Measurements from ENCODE around the gene PCDHB6.
"Not testable (repeated sequence)": the region's sequence is repeated elsewhere in the genome, so short reads cannot be mapped to it uniquely, and the experiment has no call there.

Gene PCDHB6

DNA sequence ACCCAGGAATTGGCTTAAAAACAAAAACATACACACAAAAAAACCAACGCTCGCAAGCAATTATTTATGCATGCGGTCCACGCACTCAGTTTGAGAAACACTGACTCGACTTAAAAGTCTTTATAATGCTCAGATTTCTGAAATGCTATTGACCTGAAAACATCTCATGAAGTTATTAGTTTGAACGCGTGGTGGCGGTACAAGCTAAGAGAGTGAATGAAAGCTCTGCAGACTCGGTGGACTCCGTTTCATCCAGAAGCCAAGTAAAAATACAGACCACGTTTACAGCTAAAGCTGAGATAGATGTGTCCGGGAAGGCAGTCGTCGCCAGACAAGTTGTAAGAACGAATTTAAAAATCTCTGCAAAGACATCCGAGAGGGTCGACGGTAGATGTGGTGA, at the start of gene PCDHB6:
Gene PCDHB6, plus strand, starts transcription at position 246 of the 400 bp plus-strand sequence. CDS start 201 bp downstream, outside the sequence.
- peak; percentile 54 for DNase-seq (ENCODE audit: low spot score)

DNA sequence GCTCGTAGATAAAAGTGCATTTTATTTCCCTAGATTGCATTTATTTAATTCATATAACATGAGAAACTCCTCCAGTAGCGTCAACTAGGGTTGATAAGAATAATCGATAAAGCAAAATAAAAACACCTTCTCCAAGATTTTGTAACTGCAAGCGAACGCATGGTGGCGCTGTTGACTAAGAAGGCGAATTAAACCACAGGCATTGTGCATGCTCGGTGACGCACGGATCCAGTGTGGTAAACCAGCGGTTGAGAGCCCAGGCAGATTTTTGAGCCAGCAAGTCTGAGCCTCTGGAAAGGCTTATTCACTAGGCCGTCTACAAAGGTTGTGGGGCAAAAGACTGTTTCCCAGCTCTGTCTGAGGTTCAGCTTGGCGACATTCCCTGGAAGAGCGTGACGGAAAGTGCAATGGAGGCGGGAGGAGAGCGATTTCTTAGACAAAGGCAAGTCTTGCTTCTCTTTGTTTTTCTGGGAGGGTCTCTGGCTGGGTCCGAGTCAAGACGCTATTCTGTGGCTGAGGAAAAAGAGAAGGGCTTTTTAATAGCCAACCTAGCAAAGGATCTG, 49.5 kb upstream of the PCDHB6 start, which contains the start of gene PCDHB3:
Gene PCDHB3, plus strand, starts transcription at position 231 of the 563 bp plus-strand sequence. Its CDS starts 177 bp downstream, at position 408.
- DNase-seq (ENCODE audit: low spot score): peak; percentile 77

DNA sequence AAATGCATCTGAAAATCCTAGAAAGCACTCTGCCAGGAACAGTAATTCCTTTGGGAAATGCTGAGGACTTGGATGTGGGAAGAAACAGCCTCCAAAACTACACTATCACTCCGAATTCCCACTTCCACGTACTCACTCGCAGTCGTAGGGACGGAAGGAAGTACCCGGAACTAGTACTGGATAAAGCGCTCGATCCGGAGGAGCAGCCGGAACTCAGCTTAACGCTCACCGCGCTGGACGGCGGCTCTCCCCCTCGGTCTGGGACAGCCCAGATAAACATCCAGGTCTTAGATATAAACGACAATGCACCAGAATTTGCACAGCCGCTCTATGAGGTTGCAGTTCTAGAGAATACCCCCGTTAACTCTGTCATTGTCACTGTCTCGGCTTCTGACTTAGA, 48.8 kb upstream of the PCDHB6 start:
- DNase-seq (ENCODE audit: low spot score): no peak

DNA sequence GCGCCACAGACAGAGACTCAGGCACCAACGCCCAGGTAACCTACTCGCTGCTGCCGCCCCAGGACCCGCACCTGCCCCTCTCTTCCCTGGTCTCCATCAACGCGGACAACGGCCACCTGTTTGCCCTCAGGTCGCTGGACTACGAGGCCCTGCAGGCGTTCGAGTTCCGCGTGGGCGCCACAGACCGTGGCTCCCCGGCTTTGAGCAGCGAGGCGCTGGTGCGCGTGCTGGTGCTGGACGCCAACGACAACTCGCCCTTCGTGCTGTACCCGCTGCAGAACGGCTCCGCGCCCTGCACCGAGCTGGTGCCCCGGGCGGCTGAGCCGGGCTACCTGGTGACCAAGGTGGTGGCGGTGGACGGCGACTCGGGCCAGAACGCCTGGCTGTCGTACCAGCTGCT, 47.8 kb upstream of the PCDHB6 start:
- DNase-seq (ENCODE audit: low spot score): not testable (repeated sequence)

DNA sequence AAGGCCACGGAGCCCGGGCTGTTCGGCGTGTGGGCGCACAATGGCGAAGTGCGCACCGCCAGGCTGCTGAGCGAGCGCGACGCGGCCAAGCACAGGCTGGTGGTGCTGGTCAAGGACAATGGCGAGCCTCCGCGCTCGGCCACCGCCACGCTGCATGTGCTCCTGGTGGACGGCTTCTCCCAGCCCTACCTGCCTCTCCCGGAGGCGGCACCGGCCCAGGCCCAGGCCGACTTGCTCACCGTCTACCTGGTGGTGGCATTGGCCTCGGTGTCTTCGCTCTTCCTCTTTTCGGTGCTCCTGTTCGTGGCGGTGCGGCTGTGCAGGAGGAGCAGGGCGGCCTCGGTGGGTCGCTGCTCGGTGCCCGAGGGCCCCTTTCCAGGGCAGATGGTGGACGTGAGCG, 47.4 kb upstream of the PCDHB6 start:
- DNase-seq (ENCODE audit: low spot score): not testable (repeated sequence)

DNA sequence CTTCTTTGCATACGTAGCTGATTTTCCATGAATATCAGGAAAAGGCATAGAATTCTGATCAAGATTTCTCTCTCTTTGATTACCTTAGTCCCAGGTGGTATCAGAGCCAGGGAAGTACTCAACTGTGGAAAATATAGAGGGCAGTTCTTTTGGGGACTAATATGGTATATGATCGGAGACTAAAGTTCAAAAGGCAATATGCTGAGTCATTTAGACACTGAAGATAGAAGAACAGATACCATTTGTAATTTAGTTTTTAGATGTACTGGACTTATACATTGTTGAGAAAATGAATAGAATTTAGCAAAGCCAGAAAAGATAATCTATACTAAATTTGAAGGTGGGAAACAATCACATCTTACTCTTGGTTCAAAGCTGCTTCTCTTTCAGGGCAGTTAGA, 44.5 kb upstream of the PCDHB6 start:
- DNase-seq (ENCODE audit: low spot score): no peak

DNA sequence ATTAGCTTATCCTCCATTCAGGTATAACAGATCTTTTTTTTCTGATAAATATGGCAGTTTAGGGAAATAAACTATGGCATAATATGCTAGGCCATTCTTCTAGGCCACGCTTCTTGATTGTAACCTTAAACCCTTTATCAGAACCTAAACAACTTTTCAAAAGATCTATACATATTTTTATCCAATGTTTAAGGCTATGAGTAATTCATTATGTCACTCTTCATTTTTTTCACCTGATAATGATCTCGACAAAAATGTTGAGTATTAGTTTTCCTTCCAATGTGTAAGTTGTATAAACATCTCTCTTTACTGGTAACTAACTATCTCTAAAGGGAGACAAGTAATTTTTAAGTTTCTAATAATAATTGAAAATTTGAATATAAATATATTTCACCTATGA, 30.6 kb upstream of the PCDHB6 start:
- DNase-seq (ENCODE audit: low spot score): no peak

DNA sequence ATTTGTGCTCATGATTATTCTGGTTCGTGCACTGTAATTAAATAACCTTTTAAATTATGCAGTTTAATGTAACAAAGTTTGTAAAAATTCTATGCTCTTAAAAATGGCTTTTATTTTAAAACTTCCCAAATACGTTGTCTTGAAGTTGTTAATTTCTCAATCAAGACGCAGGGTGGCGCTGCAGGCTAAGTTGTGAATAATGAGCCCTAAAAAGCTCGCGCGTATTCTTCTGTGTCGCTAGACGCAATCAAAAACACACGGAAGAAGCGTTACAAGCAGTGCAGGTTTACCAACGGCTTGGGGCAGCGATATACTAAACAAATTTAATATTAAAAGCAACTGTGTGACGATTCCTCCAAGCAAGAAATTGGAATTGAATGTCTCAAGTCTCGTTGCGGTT, 28.3 kb upstream of the PCDHB6 start, which contains the start of gene PCDHB4:
Gene PCDHB4, plus strand, starts transcription at position 256 of the 400 bp plus-strand sequence. CDS start 181 bp downstream, outside the sequence.
- no peak for DNase-seq (ENCODE audit: low spot score)

DNA sequence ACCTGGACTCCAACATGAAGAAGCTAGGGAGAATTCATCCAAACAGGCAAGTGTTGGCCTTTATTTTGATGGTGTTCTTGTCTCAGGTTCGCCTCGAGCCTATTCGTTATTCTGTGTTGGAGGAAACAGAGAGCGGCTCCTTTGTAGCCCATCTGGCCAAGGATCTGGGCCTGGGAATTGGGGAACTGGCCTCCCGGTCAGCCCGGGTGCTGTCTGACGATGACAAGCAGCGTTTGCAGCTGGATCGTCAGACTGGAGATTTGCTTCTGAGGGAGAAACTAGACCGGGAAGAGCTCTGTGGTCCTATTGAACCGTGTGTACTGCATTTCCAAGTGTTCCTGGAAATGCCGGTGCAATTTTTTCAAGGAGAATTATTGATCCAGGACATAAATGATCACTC, 27.9 kb upstream of the PCDHB6 start:
- no peak for DNase-seq (ENCODE audit: low spot score)

DNA sequence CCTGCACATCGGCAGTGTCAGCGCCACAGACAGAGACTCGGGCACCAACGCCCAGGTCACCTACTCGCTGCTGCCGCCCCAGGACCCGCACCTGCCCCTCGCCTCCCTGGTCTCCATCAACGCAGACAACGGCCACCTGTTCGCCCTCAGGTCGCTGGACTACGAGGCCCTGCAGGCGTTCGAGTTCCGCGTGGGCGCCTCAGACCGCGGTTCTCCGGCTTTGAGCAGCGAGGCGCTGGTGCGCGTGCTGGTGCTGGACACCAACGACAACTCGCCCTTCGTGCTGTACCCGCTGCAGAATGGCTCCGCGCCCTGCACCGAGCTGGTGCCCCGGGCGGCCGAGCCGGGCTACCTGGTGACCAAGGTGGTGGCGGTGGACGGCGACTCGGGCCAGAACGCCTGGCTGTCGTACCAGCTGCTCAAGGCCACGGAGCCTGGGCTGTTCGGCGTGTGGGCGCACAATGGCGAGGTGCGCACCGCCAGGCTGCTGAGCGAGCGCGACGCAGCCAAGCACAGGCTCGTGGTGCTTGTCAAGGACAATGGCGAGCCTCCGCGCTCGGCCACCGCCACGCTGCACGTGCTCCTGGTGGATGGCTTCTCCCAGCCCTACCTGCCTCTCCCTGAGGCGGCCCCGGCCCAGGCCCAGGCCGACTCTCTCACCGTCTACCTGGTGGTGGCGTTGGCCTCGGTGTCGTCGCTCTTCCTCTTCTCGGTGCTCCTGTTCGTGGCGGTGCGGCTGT, 26.3 kb upstream of the PCDHB6 start:
- DNase-seq (ENCODE audit: low spot score): not testable (repeated sequence)

DNA sequence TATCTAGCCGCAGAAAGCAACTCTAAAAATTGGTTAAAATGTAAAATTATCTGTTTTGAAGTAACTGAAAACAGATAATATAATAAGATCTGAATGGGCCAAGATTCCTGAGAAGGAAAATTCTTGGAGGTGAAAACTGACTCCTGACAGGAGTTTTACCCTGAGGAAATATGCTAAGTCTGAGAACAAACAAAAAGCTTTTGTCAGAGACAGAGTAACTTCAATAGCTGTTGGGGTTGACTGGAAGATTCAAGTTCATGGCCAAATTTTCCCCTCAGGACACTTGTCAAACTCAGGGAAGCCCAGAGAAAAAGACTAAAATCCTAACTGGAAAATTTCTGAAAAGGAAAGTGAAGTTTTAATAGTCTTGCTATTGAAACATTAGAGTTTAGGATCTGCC, 22.6 kb upstream of the PCDHB6 start:
- no peak for DNase-seq (ENCODE audit: low spot score)

DNA sequence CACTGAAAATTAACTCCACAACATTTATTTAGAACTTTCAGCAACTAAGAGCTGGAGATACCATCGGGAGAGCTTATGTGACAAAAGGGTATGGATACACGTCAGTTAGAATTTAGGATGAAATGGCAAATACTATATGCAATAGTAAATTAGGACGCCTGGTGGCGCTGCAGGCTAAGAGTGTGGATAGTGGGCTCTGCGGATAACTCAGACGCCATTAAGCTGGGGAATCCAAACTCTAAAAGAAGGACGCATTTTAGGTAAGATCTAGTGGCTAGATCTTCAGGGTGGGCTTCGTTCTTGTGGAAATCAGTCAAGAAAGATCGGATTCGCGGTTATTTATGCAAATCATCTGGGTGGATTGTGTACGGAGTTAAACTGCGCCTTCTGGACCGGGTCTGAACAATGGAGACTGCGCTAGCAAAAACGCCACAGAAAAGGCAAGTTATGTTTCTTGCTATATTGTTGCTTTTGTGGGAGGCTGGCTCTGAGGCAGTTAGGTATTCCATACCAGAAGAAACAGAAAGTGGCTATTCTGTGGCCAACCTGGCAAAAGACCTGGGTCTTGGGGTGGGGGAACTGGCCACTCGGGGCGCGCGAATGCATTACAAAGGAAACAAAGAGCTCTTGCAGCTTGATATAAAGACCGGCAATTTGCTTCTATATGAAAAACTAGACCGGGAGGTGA, 14.7 kb upstream of the PCDHB6 start, which contains the start of gene PCDHB5:
Gene PCDHB5, plus strand, starts transcription at position 177 of the 688 bp plus-strand sequence. Its CDS starts 229 bp downstream, at position 406.
- peak; percentile 61 for DNase-seq (ENCODE audit: low spot score)

DNA sequence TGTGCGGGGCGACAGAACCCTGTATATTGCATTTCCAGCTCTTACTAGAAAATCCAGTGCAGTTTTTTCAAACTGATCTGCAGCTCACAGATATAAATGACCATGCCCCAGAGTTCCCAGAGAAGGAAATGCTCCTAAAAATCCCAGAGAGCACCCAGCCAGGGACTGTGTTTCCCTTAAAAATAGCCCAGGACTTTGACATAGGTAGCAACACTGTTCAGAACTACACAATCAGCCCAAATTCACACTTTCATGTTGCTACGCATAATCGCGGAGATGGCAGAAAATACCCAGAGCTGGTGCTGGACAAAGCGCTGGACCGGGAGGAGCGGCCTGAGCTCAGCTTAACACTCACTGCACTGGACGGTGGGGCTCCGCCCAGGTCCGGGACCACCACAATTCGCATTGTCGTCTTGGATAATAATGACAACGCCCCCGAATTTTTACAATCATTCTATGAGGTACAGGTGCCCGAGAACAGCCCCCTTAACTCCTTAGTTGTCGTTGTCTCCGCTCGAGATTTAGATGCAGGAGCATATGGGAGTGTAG, 14.1 kb upstream of the PCDHB6 start:
- no peak for DNase-seq (ENCODE audit: low spot score)

DNA sequence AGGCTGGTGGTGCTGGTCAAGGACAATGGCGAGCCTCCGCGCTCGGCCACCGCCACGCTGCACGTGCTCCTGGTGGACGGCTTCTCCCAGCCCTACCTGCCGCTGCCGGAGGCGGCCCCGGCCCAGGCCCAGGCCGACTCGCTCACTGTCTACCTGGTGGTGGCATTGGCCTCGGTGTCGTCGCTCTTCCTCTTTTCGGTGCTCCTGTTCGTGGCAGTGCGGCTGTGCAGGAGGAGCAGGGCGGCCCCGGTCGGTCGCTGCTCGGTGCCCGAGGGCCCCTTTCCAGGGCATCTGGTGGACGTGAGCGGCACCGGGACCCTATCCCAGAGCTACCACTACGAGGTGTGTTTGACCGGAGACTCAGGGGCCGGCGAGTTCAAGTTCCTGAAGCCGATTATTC, 12.5 kb upstream of the PCDHB6 start:
- DNase-seq (ENCODE audit: low spot score): not testable (repeated sequence)

DNA sequence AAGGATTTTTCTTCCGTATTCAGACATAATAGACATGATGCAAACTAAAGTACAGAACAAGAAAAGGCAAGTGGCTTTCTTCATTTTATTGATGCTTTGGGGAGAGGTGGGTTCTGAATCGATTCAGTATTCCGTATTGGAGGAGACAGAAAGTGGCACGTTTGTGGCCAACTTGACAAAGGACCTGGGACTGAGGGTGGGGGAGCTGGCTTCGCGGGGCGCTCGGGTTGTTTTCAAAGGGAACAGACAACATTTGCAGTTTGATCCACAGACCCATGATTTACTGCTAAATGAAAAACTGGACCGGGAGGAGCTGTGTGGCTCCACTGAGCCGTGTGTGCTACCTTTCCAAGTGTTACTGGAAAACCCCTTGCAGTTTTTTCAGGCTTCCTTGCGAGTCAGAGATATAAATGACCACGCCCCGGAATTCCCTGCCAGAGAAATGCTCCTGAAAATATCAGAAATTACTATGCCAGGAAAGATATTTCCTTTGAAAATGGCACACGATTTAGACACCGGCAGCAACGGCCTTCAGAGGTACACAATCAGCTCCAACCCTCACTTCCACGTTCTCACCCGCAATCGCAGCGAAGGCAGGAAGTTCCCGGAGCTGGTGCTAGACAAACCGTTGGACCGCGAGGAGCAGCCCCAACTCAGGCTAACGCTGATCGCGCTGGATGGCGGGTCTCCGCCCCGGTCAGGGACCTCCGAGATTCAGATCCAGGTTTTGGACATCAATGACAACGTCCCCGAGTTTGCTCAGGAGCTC, 551 bp downstream of the PCDHB6 start:
- DNase-seq (ENCODE audit: low spot score): no peak

DNA sequence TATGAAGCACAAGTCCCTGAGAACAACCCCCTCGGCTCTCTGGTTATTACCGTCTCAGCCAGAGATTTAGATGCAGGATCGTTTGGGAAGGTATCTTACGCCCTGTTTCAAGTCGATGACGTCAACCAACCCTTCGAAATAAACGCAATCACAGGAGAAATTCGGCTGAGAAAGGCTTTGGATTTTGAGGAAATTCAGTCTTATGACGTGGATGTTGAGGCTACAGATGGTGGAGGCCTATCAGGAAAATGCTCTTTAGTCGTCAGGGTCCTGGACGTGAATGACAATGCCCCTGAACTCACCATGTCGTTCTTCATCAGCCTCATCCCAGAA, 1.1 kb downstream of the PCDHB6 start:
- DNase-seq (ENCODE audit: low spot score): no peak

DNA sequence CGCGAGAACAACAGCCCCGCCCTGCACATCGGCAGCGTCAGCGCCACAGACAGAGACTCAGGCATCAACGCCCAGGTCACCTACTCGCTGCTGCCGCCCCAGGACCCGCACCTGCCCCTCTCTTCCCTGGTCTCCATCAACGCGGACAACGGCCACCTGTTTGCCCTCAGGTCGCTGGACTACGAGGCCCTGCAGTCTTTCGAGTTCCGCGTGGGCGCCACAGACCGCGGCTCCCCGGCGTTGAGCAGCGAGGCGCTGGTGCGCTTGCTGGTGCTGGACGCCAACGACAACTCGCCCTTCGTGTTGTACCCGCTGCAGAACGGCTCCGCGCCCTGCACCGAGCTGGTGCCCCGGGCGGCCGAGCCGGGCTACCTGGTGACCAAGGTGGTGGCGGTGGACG, 1.8 kb downstream of the PCDHB6 start:
- DNase-seq (ENCODE audit: low spot score): not testable (repeated sequence)

DNA sequence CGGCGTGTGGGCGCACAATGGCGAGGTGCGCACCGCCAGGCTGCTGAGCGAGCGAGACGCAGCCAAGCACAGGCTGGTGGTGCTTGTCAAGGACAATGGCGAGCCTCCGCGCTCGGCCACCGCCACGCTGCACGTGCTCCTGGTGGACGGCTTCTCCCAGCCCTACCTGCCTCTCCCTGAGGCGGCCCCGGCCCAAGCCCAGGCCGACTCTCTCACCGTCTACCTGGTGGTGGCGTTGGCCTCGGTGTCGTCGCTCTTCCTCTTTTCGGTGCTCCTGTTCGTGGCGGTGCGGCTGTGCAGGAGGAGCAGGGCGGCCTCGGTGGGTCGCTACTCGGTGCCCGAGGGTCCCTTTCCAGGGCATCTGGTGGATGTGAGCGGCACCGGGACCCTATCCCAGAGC, 2.2 kb downstream of the PCDHB6 start:
- DNase-seq (ENCODE audit: low spot score): not testable (repeated sequence)

DNA sequence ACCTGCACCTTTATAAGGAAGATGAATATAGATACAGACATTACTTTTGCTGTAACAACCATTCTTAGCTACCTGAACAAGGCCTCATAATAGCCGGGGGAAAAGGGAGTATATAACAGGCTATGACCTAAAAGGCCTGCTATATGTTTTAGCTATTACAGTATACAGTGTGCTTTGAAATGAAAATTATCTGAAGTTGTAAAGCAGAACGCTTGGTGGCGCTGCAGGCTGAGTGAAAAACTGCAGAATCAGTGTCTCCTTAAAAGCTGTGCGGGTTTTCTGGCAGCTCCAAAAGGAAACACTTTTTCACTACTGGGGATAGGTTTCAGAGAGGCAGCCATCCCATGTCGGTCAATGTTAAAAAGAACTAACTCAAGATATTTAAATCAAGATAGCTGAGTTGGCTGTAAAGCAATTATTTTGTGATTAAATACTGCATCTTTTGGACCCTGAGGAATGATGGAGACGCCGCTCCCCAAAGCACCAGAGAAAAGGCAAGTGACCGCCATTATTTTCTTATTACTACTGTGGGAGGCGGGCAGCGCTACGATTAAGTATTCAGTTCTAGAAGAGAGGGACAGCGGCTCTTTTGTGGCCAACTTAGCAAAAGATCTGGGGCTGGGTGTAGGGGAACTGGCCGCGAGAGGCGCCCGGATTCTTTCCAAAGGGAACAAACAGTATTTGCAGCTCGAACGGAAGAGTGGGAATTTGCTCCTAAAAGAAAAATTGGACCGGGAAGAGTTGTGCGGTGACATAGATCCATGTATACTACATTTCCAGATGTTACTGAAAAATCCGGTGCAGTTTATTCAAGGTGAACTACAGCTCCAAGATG, 5.9 kb downstream of the PCDHB6 start:
- no peak for DNase-seq (ENCODE audit: low spot score)

DNA sequence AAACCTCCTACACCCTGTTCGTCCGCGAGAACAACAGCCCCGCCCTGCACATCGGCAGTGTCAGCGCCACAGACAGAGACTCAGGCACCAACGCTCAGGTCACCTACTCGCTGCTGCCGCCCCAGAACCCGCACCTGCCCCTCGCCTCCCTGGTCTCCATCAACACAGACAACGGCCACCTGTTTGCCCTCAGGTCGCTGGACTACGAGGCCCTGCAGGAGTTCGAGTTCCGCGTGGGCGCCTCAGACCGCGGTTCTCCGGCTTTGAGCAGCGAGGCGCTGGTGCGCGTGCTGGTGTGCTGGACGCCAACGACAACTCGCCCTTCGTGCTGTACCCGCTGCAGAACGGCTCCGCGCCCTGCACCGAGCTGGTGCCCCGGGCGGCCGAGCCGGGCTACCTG, 7.5 kb downstream of the PCDHB6 start:
- DNase-seq (ENCODE audit: low spot score): not testable (repeated sequence)

DNA sequence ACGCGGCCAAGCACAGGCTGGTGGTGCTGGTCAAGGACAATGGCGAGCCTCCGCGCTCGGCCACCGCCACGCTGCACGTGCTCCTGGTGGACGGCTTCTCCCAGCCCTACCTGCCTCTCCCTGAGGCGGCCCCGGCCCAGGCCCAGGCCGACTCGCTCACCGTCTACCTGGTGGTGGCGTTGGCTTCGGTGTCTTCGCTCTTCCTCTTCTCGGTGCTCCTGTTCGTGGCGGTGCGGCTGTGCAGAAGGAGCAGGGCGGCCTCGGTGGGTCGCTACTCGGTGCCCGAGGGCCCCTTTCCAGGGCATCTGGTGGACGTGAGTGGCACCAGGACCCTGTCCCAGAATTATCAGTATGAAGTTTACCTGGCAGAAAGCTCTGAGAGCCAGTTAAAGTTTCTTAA, 8.0 kb downstream of the PCDHB6 start:
- not testable (repeated sequence) for DNase-seq (ENCODE audit: low spot score)
